SK-N-MC (cell line): ENCODE results near the gene KCNJ5.

Source experiments
- EZH2 ChIP-seq: fragments of 200-600 bp; sonication (generic); IDR thresholded peaks from one replicate; pipeline ENCODE4 v1.6.1; 2017; ENCODE audit warnings: antibody characterized with exemption
- FOXP2 ChIP-seq: optimal IDR thresholded peaks from 2 replicates; pipeline ENCODE3; 2011; ENCODE audit warnings: mild to moderate bottlenecking, moderate library complexity; ENCODE audit not compliant: insufficient read depth; ENCODE audit errors: extremely low read length, control extremely low read depth
- POLR2AphosphoS5 ChIP-seq: IDR thresholded peaks from 2 replicates; pipeline ENCODE4 v1.6.1; 2012; ENCODE audit warnings: mild to moderate bottlenecking, low read depth, low read length, borderline replicate concordance

DNA sequence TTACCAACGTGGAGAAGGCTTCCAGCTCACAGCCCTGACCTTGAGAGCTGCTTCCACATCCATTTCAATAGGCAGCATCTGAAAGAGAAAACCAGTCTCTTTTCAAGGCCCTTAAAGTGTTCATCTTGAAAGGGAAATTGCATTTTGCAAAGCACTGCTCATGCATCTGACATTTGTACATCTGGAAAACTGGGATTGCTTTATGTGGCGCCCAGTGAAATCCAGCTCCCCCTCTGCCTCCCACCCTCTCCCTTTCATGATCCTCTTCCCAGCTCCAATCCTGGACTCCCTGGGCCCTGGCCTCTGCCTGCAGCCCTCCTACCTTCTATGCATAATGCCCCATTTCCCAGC lies 34.1 kb downstream of the KCNJ5 start:
- TF ChIP-seq EZH2 (no peak), POLR2AphosphoS5 (no peak), FOXP2 (no peak)
